Measurements from ENCODE around the gene SUPT20HL1. TPM values are rescaled to one million over a fixed set of nuclear protein-coding genes. Genes with fewer than 3 reads are reported as not detected.

Gene SUPT20HL1
- total and polyA plus RNA-seq, 10 of the 15 experiments (the other 5 are each of a cell fraction or from before 2014, with no cell fraction given) = not detected

- H3K4me3 ChIP-seq = no peak overlapping the region
- no peaks in the 10 kb centered on the region for H3K36me3 ChIP-seq (ENCODE audit: control insufficient read depth in 2 of 2, insufficient read depth in 2 of 2, low read length in 1 of 2)
- H3K27ac ChIP-seq (ENCODE audit: control insufficient read depth, insufficient read depth) = no peak overlapping the region
- SMC1A ChIA-PET (ENCODE audit: uncharacterized antibody, unreplicated experiment) = interaction anchor here (1.2 kb wide), 1 partner anchor 20 kb away, joined by 3 read pairs; no protein-coding TSS in a partner anchor
- WGBS (ENCODE audit: insufficient coverage, insufficient replicate concordance, low lambda C conversion rate, missing lambda C conversion rate) = 54% methylated on average over 3 of the region's 4 CpGs
- FAIRE-seq (no peak), ATAC-seq (no peak), DNase-seq (ENCODE audit: low read depth, low spot score) (no peak)
- in situ Hi-C loops (cut with MboI) = no loop called here
- no peak overlapping the region for H2AFZ ChIP-seq (ENCODE audit: control insufficient read depth, low read depth, low read length)
- CTCF ChIA-PET = no interaction called here
- H4K20me1 ChIP-seq (ENCODE audit: control insufficient read depth, insufficient read depth) = no peaks in the 10 kb centered on the region
- H3K9me3 ChIP-seq (replicated peaks; ENCODE audit: control insufficient read depth, insufficient read depth, low read length) = no peaks in the 10 kb centered on the region
- BruUV-seq (replicated peaks) = no TSS peak
- intact Hi-C loops (cut with micrococcal nuclease; ENCODE audit: unreplicated experiment) = no loop called here
- H3K9ac ChIP-seq (ENCODE audit: control insufficient read depth, insufficient read depth, low read length) = no peak overlapping the region
- no peak overlapping the region for H3K4me2 ChIP-seq (ENCODE audit: control insufficient read depth, insufficient read depth)
- no peaks in the 10 kb centered on the region for H3K4me1 ChIP-seq (ENCODE audit: control insufficient read depth, insufficient read depth, low read length)
- POLR2A ChIA-PET = no interaction called here
- H3K27me3 ChIP-seq (replicated peaks in 1 of 2; ENCODE audit: control insufficient read depth in 2 of 2, insufficient read depth in 2 of 2, low read length in 1 of 2) = no peaks in the 10 kb centered on the region; a peak in 1 of 4 replicates
- TF ChIP-seq REST (IDR thresholded peaks at IDR 0.05; ENCODE audit: low read depth, low read length) (peak; percentile 44; the same call in 1 of the 2 replicates), POU2F2 (IDR thresholded peaks at IDR 0.05; ENCODE audit: borderline replicate concordance, low read depth, low read length) (no peak)
- H3K79me2 ChIP-seq (ENCODE audit: control insufficient read depth, insufficient read depth, low read length) = no peaks in the 10 kb centered on the region
- RAD21 ChIA-PET (ENCODE audit: unreplicated experiment) = no interaction called here
These were observed 10.2 kb upstream of the SUPT20HL1 start for GRCh38 chrX:24350217-24350616.

- H3K36me3 ChIP-seq (ENCODE audit: control insufficient read depth in 2 of 2, insufficient read depth in 2 of 2, low read length in 1 of 2) = no peaks in the 10 kb centered on the region
- ChIA-PET SMC1A (ENCODE audit: uncharacterized antibody, unreplicated experiment) (interaction anchor here (1.2 kb wide), 1 partner anchor 11 kb away, joined by 3 read pairs; no protein-coding TSS in a partner anchor), POLR2A (interaction anchor here (0.6 kb wide), 2 partner anchors 26 to 248 kb away, joined by 3 to 4 read pairs; no protein-coding TSS in a partner anchor), RAD21 (ENCODE audit: unreplicated experiment) (no interaction called here), CTCF (interaction anchor here (1.0 kb wide), 1 partner anchor 16 kb away, joined by 3 read pairs; no protein-coding TSS in a partner anchor)
- FAIRE-seq (no peak), DNase-seq (ENCODE audit: low read depth, low spot score) (no peak), ATAC-seq (no peak)
- H3K79me2 ChIP-seq (ENCODE audit: control insufficient read depth, insufficient read depth, low read length) = no peaks in the 10 kb centered on the region
- no peak overlapping the region for H3K4me2 ChIP-seq (ENCODE audit: control insufficient read depth, insufficient read depth)
- H3K9me3 ChIP-seq (replicated peaks; ENCODE audit: control insufficient read depth, insufficient read depth, low read length) = no peaks in the 10 kb centered on the region
- H3K4me1 ChIP-seq (ENCODE audit: control insufficient read depth, insufficient read depth, low read length) = no peaks in the 10 kb centered on the region
- H3K27me3 ChIP-seq (replicated peaks in 1 of 2; ENCODE audit: control insufficient read depth in 2 of 2, insufficient read depth in 2 of 2, low read length in 1 of 2) = no peaks in the 10 kb centered on the region; a peak in 1 of 4 replicates
- intact Hi-C loops (cut with micrococcal nuclease; ENCODE audit: unreplicated experiment) (no loop called here), in situ Hi-C loops (cut with MboI) (no loop called here)
- no peaks in the 10 kb centered on the region for H4K20me1 ChIP-seq (ENCODE audit: control insufficient read depth, insufficient read depth)
- no peak overlapping the region for H3K4me3 ChIP-seq
- H2AFZ ChIP-seq (ENCODE audit: control insufficient read depth, low read depth, low read length) = no peak overlapping the region
- 80% methylated on average over 8 of the region's 8 CpGs for WGBS (ENCODE audit: insufficient coverage, insufficient replicate concordance, low lambda C conversion rate, missing lambda C conversion rate)
- no peak overlapping the region for H3K27ac ChIP-seq (ENCODE audit: control insufficient read depth, insufficient read depth)
- no peak overlapping the region for H3K9ac ChIP-seq (ENCODE audit: control insufficient read depth, insufficient read depth, low read length)
- no TSS peak for BruUV-seq (replicated peaks)
- TF ChIP-seq HDGF (IDR thresholded peaks at IDR 0.05) (no peak), BHLHE40 (IDR thresholded peaks at IDR 0.05; ENCODE audit: borderline replicate concordance in 1 of 2, low read depth in 2 of 2, low read length in 1 of 2) (no peak), IKZF2 (IDR thresholded peaks at IDR 0.05) (no peak), NRF1 (conservative IDR thresholded peaks at IDR 0.05; ENCODE audit: low read depth, low read length) (no peak), CTCF (IDR thresholded peaks at IDR 0.05 in 2 of 3, conservative IDR thresholded peaks at IDR 0.05 in 1 of 3; ENCODE audit: control insufficient read depth in 2 of 3, extremely low read depth in 1 of 3, insufficient read depth in 1 of 3, low read depth in 3 of 3, low read length in 3 of 3) (no peak), ATF3 (IDR thresholded peaks at IDR 0.05; ENCODE audit: borderline replicate concordance, extremely low read depth, low read depth, low read length) (no peak), POLR2AphosphoS5 (IDR thresholded peaks at IDR 0.05; ENCODE audit: low read length) (no peak), RFX5 (IDR thresholded peaks at IDR 0.05; ENCODE audit: low read depth, low read length) (no peak), RBBP5 (conservative IDR thresholded peaks at IDR 0.05) (no peak), SMC3 (IDR thresholded peaks at IDR 0.05; ENCODE audit: borderline replicate concordance, low read length) (no peak)
These were observed 5.3 kb upstream of the SUPT20HL1 start for GRCh38 chrX:24355095-24355494.
